DMS114 treated with DMSO at 0.1 percent for 48 hours (cell line): ENCODE measurements around the gene ASMTL.
"Not testable (repeated sequence)": the region's sequence is repeated elsewhere in the genome, so short reads cannot be mapped to it uniquely, and the experiment has no call there.

ENCODE experiments used
- DNase-seq: peaks from one replicate; lab custom pipeline; 2025; ENCODE audit not compliant: unreplicated experiment; lab: John Stamatoyannopoulos, UW

Gene ASMTL, protein sequence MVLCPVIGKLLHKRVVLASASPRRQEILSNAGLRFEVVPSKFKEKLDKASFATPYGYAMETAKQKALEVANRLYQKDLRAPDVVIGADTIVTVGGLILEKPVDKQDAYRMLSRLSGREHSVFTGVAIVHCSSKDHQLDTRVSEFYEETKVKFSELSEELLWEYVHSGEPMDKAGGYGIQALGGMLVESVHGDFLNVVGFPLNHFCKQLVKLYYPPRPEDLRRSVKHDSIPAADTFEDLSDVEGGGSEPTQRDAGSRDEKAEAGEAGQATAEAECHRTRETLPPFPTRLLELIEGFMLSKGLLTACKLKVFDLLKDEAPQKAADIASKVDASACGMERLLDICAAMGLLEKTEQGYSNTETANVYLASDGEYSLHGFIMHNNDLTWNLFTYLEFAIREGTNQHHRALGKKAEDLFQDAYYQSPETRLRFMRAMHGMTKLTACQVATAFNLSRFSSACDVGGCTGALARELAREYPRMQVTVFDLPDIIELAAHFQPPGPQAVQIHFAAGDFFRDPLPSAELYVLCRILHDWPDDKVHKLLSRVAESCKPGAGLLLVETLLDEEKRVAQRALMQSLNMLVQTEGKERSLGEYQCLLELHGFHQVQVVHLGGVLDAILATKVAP

GRCh38 chrX:1452516-1453394 is at the start of gene ASMTL:
Gene ASMTL (minus strand): TSS chrX:1452909. CDS start chrX:1452840, 69 bp downstream.
- DNase-seq, result no peak

DNA sequence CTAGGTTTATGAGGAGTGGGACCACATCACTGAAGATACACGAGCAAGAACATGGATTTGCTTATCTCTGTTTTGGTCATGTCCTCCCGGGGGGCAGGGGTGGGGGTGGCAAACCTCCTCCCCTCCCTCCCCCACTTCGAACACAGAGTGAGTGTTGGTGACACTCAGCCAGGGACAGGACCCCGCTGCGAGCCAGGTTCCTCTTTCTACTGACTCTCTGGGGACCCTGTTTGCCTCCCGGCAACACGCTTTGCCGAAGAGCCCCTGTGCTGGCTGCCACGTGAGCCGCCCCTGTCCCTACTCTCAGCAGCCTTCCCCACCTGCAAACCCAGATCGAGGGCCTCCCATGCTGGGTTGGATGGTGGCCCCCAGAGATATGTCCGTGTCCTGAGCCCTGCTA is 49.5 kb upstream of the ASMTL start:
- no peak for DNase-seq

DNA sequence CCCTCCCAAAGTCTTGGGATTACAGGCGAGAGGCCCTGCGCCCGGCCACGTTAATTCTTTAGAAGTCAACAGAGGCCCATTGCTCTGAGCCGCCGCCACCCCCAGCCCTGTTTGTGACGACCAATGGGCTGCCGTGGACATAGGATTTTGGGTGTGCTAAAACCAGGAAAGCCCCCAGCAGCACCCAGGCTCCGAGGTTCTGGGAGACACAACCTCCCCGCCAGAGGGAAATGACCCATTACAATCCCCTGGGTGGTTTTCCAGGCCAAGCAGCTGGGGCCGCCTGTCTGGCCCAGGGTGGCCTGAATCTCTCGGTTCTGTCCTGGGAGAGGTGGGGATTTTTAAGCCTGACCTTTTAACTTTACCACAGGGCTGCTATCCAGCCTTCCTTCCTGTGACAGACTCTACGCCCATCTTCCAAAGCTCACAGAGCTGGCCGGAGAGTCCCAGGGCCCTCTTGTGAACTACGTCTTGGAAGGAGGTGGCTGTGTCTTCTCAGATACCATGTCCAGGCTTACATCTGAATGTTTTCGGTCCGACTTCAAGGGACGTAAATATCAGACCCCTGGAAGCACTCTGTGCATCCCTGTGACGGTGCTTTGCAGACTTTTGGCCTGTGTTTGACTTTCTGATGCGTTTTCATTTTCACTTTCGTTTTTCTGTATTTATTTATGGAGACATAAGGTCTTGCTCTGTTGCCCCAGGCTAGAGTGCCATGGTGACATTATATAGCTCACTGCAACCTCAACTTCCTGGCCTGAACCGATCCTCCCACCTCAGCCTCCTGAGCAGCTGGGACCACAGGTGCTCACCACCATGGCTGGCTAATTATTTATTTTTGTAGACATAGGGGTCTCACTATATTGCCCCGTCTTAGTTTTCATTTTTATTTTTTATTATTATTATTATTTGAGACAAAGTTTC is 48.3 kb upstream of the ASMTL start:
- no peak for DNase-seq

DNA sequence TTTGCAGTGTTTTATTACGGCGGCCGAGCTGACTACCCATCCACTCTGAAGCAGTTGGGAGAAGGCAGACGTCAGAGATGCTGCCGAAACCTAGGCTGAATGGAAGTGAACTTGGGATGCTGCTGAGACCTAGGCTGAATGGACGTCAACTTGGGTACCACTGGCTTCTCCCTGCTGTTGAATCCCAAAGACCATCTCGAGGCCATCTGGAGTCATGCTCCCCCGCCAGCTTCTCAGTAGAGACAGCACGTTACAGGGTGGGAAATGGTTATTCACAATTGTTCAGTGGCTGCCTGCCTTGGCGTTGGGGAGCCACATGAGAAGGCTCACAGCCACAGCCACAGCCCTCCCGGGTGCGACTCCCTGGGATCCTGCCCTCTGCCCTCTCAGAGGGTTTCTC is 43.4 kb upstream of the ASMTL start:
- no peak for DNase-seq

DNA sequence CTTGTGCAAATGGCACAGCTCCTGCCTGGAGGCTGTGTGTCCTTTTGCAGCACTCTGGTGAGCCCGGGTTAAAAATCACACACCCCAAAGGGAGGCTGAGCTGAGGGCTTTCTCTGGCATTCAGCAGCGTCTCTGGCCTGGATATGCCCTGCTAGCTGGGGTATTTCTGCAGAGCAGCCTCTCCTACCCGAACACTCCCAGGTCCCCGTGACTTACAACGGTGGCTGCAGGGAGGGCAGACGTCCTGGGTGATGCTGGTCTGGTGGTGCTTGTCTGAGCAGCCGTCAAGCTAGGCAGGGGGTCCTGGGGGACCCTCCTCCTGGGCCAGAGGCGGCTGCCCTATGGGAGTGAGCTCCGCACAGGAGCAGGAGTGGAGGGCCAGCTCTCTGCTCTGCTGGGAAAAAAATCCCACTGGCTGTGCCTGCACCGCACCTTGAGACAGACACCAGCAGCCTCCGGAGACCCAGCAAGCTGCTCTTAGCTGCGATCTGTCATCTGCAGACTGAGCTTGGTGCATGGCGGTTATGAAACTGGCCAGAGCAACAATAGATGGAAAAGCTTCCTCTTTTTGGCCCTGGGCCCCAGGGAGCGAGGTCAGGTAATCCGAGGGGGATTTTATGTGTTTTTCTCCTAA is 41.3 kb upstream of the ASMTL start:
- DNase-seq, result no peak

- DNase-seq, result no peak
These were observed 40.7 kb upstream of the ASMTL start for GRCh38 chrX:1493412-1493811.

- no peak for DNase-seq
These were observed 39.8 kb upstream of the ASMTL start for GRCh38 chrX:1492421-1493012.

DNA sequence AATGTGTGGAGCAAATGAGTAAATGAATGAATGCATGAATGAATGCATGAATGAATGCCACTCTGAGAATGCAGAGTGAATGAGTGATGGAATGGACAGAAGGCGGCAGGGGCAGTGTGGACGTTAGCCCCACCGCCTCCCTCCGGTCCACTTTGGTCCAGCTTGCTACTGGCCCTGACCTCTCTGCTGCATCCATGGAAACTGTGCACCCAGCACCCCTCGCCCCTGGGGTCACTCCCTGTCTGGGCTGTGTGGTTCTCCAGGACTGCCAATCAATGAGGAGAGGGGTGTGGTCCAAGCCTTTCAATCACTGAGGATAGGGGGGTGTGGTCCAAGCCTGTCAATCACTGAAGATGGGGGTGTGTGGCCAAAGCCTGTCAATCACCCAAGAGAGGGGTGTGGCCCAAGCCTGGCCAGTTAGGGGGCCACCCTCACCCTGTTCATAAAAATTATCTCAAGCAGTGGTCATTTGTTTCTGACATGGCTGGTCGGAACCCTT is 39.2 kb upstream of the ASMTL start:
- no peak for DNase-seq

DNA sequence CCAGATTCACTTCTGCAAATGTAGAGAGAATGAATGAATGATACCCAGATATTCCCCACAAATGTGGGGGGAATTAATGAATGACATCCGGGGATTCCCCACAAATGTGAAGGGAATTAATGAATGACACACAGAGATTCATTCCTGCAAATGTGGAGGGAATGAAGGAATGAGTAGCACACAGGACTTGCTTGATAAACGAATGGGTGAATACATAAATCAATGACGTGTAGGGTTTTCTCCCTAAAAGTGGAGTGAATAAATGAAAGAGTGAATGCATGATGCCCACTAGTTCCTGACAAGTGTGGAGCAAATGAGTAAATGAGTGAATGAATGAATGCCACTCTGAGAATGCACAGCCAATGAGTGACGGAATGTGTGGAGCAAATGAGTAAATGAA is 38.5 kb upstream of the ASMTL start:
- not testable (repeated sequence) for DNase-seq

GRCh38 chrX:1490723-1491122 is 38.0 kb upstream of the ASMTL start:
- not testable (repeated sequence) for DNase-seq

- not testable (repeated sequence) for DNase-seq
These were observed 36.6 kb upstream of the ASMTL start for GRCh38 chrX:1489354-1489753.

GRCh38 chrX:1488745-1489144 is 36.0 kb upstream of the ASMTL start:
- no peak for DNase-seq

DNA sequence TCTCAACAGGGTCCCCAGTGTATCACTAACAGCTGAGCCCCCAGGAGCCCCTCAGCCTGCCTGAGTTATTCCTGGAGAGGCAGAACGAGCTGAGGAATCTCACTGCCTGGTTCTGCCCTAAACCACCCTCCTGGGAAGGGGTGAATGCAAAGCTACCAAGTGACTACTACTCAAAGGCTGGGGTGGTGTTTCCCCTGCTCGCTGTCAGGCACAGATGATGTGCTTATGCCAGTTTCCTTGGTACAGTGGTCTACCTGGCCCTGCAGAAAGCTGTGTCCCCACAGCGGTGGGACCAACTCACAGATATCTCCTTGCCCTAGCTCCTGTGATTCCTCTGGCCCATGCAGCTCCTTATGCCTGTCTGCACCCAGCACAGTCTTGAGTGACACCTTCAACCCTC is 35.4 kb upstream of the ASMTL start:
- no peak for DNase-seq

DNA sequence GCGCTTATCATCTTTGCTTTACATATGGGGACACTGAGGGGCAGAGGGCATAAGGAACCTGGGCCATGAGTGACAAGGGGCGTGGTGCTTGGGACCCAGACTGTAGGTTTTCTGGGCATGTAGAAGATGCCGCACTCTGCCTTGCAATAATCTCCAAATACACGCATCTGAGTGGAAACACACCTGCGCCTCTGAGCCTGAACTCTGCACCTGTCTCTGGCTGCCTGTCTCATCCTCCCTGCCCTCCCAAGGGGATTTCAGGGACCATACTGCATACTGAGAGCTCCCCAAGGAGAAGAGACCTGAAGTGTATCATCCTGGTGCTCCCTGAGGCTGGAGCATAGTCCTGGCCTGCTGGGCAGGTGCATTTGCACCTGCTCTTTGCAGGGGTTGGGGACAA is 34.7 kb upstream of the ASMTL start:
- no peak for DNase-seq

DNA sequence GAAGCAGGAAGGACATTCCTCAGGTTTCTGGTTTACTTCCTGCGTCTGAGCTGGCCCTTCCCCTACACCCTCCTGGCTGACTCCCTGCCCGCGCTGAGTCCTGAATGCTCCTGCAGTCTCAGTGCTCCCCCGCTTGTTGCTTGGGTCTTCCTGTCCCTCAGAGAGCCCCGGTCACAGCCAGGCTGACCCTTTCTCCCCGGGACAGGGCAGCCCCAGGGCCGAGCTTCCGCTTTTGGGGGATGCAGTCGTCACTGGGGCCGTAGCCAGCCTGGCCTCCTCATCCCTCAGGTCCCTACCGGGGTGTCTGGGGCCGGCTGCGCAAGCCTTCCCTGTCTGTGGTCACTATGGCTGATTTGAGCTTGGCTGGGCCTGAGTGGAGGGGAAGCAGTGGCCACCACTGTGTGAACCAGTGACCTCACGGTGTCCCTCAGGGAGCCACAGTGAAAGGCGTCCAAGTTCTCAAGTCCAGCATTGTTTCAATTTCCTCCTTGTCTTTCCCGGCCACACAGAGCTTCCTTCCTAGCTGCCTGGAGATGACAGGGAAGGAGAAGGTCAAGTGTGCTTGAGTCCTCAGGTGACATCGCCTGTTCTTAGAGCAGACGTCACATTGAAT is 34.1 kb upstream of the ASMTL start:
- no peak for DNase-seq

GRCh38 chrX:1486177-1486576 is 33.5 kb upstream of the ASMTL start:
- no peak for DNase-seq

- DNase-seq, result no peak
These were observed 32.3 kb upstream of the ASMTL start for GRCh38 chrX:1485033-1485432.

- DNase-seq, result no peak
These were observed 31.9 kb upstream of the ASMTL start for GRCh38 chrX:1484638-1485019.
